ENCODE measurements around the gene POLG. TPM values are rescaled to one million over a fixed set of nuclear protein-coding genes. Genes with fewer than 3 reads are reported as not detected.

Gene POLG
- polyA plus RNA-seq (2012; ENCODE audit: missing spikeins): 32.4 TPM

DNA sequence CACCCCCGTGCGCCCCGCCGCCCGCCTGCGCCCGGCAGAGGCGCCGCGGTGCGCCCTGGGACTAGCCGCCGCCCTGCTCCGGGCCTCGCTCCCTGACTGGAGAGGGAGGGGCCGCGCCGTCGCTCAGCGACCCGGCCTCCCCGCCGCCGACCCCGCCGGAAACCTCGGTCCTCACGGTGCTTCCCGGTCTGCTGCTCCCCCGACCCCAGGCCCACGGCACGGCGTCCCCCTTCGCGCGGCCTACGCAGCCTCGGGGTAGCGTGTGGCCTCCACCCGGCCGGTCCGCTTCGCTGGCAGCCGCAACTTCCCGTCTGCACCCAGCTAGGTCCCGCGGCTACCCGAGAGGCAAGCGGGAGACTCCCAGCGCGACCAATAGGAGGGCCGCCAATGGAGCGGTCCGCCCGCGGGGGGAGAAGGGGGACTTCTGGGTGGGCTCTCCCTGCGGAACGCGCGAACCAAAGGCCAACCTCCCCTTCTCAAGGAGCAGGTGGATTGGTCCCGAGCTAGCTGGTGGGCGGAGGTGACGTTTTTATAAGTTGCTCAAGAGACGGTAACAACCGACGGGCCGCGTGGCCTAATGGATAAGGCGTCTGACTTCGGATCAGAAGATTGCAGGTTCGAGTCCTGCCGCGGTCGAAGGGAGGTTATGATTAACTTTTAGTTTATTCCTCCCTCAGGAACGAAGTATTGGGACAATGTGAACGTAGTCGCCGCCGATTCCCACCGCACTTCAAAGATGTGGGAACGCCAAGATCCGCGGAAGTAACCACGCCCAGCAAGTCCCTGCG lies at the start of gene POLG:
POLG (minus strand) TSS at position 315 of the 788 bp plus-strand sequence. CDS start 1,070 bp downstream, outside the sequence.
- TF ChIP-seq TAF1 (IDR thresholded peaks at IDR 0.05; ENCODE audit: borderline replicate concordance, low read depth, low read length) (peak; percentile 90), POLR2AphosphoS5 (IDR thresholded peaks at IDR 0.05; ENCODE audit: low read depth, low read length) (peak; percentile 96), POLR2A (IDR thresholded peaks at IDR 0.05; ENCODE audit: low read depth, low read length) (peak; percentile 97)
- peak; percentile 95 for FAIRE-seq
- peak; percentile 97 for DNase-seq (ENCODE audit: insufficient read length)

GRCh38 chr15:89384176-89384604 lies 49.6 kb upstream of the POLG start:
- no peak for TF ChIP-seq TAF1 (IDR thresholded peaks at IDR 0.05; ENCODE audit: borderline replicate concordance, low read depth, low read length)
- no peak for TF ChIP-seq POLR2A (IDR thresholded peaks at IDR 0.05; ENCODE audit: low read depth, low read length)
- no peak for TF ChIP-seq POLR2AphosphoS5 (IDR thresholded peaks at IDR 0.05; ENCODE audit: low read depth, low read length)
- no peak for FAIRE-seq
- DNase-seq (ENCODE audit: insufficient read length): no peak

- FAIRE-seq (no peak), DNase-seq (ENCODE audit: insufficient read length) (no peak)
- TF ChIP-seq POLR2AphosphoS5 (IDR thresholded peaks at IDR 0.05; ENCODE audit: low read depth, low read length) (no peak), TAF1 (IDR thresholded peaks at IDR 0.05; ENCODE audit: borderline replicate concordance, low read depth, low read length) (no peak), POLR2A (IDR thresholded peaks at IDR 0.05; ENCODE audit: low read depth, low read length) (no peak)
Observed at GRCh38 chr15:89383365-89384175, 48.9 kb upstream of the POLG start.

DNA sequence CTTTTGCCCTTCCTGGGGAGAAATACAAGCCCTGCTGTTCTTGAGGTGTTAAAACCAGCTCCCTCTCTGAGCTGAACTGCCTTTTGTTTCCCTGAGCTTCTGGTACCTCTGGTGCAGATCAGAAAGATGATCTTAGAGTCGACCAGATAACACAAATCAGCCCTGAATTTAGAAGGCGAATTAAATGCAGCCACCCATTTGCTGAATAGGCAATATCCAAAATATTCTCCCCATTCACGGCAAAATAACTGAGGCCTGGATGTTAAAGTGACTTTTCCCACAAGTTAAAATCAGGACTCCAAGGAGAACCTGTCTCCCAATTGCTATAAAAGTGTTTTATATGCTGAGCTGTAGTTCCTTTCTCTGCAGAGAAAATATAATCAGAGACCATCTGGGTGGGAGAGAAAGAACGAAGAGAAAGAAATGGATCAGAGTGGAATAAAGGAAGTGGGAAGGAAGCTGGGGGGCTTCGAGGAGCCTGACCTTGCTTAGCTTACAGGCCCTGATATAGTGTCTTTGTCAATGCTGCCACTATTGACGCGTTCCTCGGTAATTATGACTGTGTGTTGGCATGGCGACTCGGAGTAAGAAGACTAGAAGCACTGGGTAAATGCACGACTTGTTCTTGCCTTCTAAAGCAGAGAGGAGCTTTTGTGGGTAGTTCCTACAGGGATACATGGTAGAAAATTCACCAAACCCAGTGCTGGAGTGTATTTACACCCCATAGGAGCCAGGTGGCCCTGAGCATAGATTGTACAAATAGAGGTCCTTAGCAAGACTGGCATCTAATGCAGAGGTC lies 47.5 kb upstream of the POLG start:
- no peak for TF ChIP-seq POLR2A (IDR thresholded peaks at IDR 0.05; ENCODE audit: low read depth, low read length)
- no peak for TF ChIP-seq TAF1 (IDR thresholded peaks at IDR 0.05; ENCODE audit: borderline replicate concordance, low read depth, low read length)
- no peak for TF ChIP-seq POLR2AphosphoS5 (IDR thresholded peaks at IDR 0.05; ENCODE audit: low read depth, low read length)
- DNase-seq (ENCODE audit: insufficient read length): no peak
- FAIRE-seq: no peak

DNA sequence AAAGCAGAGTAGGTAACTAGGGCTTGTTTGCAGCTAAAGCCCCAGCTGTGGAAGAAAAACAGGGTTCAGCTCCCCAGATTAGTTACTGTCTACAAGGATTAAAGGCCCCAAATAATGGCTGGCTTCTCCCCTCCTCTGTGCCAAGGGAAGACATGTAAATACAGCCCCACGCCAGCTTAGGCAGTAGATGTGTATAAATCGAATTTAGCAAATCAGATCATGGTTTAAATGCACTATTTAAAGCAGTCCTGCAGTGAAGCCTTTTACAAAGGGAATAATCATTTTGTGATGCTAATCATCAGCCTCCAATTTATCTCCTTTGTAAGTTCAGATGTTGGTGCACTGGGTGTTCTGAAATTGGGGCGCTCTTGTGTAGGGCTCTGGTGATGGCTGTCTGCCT lies 46.7 kb upstream of the POLG start:
- TF ChIP-seq POLR2A (IDR thresholded peaks at IDR 0.05; ENCODE audit: low read depth, low read length) (no peak), TAF1 (IDR thresholded peaks at IDR 0.05; ENCODE audit: borderline replicate concordance, low read depth, low read length) (no peak), POLR2AphosphoS5 (IDR thresholded peaks at IDR 0.05; ENCODE audit: low read depth, low read length) (no peak)
- no peak for FAIRE-seq
- no peak for DNase-seq (ENCODE audit: insufficient read length)

- DNase-seq (ENCODE audit: insufficient read length): no peak
- TF ChIP-seq POLR2A (IDR thresholded peaks at IDR 0.05; ENCODE audit: low read depth, low read length): no peak
- no peak for TF ChIP-seq POLR2AphosphoS5 (IDR thresholded peaks at IDR 0.05; ENCODE audit: low read depth, low read length)
- no peak for TF ChIP-seq TAF1 (IDR thresholded peaks at IDR 0.05; ENCODE audit: borderline replicate concordance, low read depth, low read length)
- no peak for FAIRE-seq
Observed at GRCh38 chr15:89379818-89380217, 45.2 kb upstream of the POLG start.

GRCh38 chr15:89379251-89379695 lies 44.6 kb upstream of the POLG start:
- FAIRE-seq (no peak), DNase-seq (ENCODE audit: insufficient read length) (no peak)

DNA sequence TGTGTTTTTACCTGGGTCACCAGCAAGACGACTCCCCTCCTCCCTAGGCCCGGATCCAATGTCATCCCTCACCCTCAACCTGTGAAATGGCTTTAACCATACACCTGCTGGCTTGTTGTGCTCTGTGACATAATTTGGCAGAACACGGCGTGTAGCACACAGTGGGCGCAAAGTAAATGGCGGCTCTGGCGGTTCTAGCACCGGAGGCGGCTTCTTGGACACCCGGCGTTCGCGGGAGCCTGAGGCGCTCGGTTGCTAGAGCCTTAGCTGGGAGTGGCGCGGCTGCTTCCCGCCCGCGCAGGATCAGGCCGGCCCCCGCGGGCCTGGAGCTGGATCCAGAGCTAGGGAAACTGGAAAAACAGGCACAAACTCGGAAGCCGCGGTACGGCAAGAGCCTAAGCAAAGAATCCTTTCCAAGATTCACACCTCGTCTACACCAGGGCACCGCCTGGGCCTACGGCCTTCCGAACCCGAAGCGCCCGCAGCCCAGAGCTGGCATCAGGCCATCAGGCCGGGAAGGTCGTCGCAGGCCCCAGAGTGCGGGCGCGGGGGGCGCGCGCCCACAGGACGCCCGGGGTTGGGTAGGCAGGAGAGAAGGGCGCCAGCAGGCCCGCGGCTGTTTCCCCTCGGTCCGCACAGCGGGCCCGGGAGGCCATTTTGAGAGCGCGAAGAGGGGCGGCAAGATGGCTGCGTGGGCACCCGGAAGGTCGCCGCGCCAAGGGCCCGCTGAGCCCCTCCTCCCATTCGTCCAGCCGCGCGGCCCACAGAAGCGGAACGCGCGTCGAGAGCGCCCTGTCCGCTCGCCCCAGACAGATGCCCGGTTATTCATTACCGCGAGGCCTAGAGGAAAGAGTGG lies 43.9 kb upstream of the POLG start:
- TF ChIP-seq POLR2A (IDR thresholded peaks at IDR 0.05; ENCODE audit: low read depth, low read length) (no peak), TAF1 (IDR thresholded peaks at IDR 0.05; ENCODE audit: borderline replicate concordance, low read depth, low read length) (no peak), POLR2AphosphoS5 (IDR thresholded peaks at IDR 0.05; ENCODE audit: low read depth, low read length) (no peak)
- FAIRE-seq: no peak

More at GRCh38 chr15:89379251-89379695, 44.6 kb upstream of the POLG start:
- TF ChIP-seq POLR2A (IDR thresholded peaks at IDR 0.05; ENCODE audit: low read depth, low read length) (no peak), TAF1 (IDR thresholded peaks at IDR 0.05; ENCODE audit: borderline replicate concordance, low read depth, low read length) (no peak), POLR2AphosphoS5 (IDR thresholded peaks at IDR 0.05; ENCODE audit: low read depth, low read length) (no peak)

DNA sequence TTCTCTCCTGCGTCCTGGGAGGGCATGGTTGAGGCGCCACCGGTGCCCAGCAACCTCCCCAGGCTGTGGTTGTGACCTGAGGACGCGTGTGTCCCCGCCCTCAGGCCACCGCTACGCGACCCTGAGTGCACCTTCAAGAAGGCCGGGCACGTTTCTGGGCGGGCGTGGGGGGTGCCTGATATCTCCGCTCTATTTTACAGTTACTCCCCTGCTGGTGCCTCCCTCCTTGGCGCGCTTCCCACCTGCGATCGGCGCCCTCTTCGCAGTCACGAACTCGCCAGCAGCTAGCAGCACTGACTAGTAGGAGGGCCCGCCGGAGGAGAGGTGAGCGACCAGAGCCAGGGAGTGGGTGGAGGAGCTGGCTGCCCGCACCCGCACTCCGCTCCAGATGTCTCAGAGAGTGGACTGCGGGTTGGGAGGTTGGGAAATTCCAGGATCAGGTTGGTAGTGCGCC lies 43.2 kb upstream of the POLG start:
- no peak for TF ChIP-seq POLR2AphosphoS5 (IDR thresholded peaks at IDR 0.05; ENCODE audit: low read depth, low read length)
- TF ChIP-seq POLR2A (IDR thresholded peaks at IDR 0.05; ENCODE audit: low read depth, low read length): no peak
- TF ChIP-seq TAF1 (IDR thresholded peaks at IDR 0.05; ENCODE audit: borderline replicate concordance, low read depth, low read length): no peak
- no peak for DNase-seq (ENCODE audit: insufficient read length)
- no peak for FAIRE-seq

More for the DNA sequence above, 43.9 kb upstream of the POLG start:
- DNase-seq (ENCODE audit: insufficient read length): no peak

Measured in GM12892 (cell line).